ENCODE measurements around the gene FUT7. TPM values are rescaled to one million over a fixed set of nuclear protein-coding genes. Genes with fewer than 3 reads are reported as not detected.
A peak's percentile ranks its signal among the peaks of the same experiment; 100 is the strongest.

Gene FUT7
- total RNA-seq, 5 donors from 2014 or later (not counting 1 experiment from before 2014, with no cell fraction given), result 1.1 to 7.7 (median 5.1) TPM

- Mint-ChIP-seq H3K9me3 (no peaks in the 10 kb centered on the region), H3K4me3 (peak overlapping the region; percentile 41 to 77 (median 41)), H3K4me1 (peaks cover 24 to 42% (median 34%) of the 10 kb centered on the region in 3 donors), H3K27ac (peak overlapping the region; percentile 48 to 61), H3K27me3 (no peaks in the 10 kb centered on the region), H3K36me3 (no peaks in the 10 kb centered on the region)
- Histone ChIP-seq H3K27me3 (replicated peaks in 1 of 2; ENCODE audit: control insufficient read depth in 2 of 2, extremely low read depth in 1 of 2, insufficient read depth in 2 of 2, low read length in 1 of 2) (peaks cover 0 to 13% of the 10 kb centered on the region in 2 experiments), H3K27ac (ENCODE audit: low read length) (no peak overlapping the region), H3K4me3 (ENCODE audit: control insufficient read depth in 1 of 2, extremely low read depth in 1 of 2, low read length in 1 of 2) (no peak overlapping the region), H3K4me1 (ENCODE audit: control insufficient read depth in 1 of 2, extremely low read depth in 1 of 2, insufficient read depth in 2 of 2, low read length in 2 of 2) (peaks cover 20 to 69% of the 10 kb centered on the region in 2 experiments), H3K9me3 (no peaks in the 10 kb centered on the region), H3K36me3 (ENCODE audit: control insufficient read depth in 2 of 2, extremely low read depth in 1 of 2, insufficient read depth in 1 of 2, low read length in 1 of 2) (no peaks in the 10 kb centered on the region)
- ChIA-PET POLR2A (no interaction called here), CTCF (interaction anchor here (0.6 to 1.1 kb wide), 2 partner anchors 9 to 30 kb away, joined by 3 read pairs; no protein-coding TSS in a partner anchor)
- ATAC-seq (replicated peaks in 1 of 4) (no peak), DNase-seq (no peak)
- WGBS (ENCODE audit: insufficient coverage), result 89% methylated on average over 2 of the region's 2 CpGs
These were observed 5.5 kb downstream of the FUT7 start for GRCh38 chr9:137026384-137026783.

GRCh38 chr9:137025517-137025966 lies 6.3 kb downstream of the FUT7 start:
- ATAC-seq (replicated peaks in 1 of 4), result no peak
- Histone ChIP-seq H3K36me3 (ENCODE audit: control insufficient read depth in 2 of 2, extremely low read depth in 1 of 2, insufficient read depth in 1 of 2, low read length in 1 of 2) (peaks cover 0 to 7% of the 10 kb centered on the region in 2 donors), H3K4me1 (ENCODE audit: control insufficient read depth in 1 of 2, extremely low read depth in 1 of 2, insufficient read depth in 2 of 2, low read length in 2 of 2) (peaks cover 20 to 65% of the 10 kb centered on the region in 2 experiments), H3K27me3 (replicated peaks in 1 of 2; ENCODE audit: control insufficient read depth in 2 of 2, extremely low read depth in 1 of 2, insufficient read depth in 2 of 2, low read length in 1 of 2) (peaks cover 0 to 7% of the 10 kb centered on the region in 2 experiments), H3K4me3 (ENCODE audit: control insufficient read depth in 1 of 2, extremely low read depth in 1 of 2, low read length in 1 of 2) (no peak overlapping the region), H3K9me3 (no peaks in the 10 kb centered on the region), H3K27ac (ENCODE audit: low read length) (no peak overlapping the region)
- no peaks in the 10 kb centered on the region for H3K9me3 Mint-ChIP-seq
- DNase-seq, result peak in 6 of 35 experiments; percentile 26 to 45 (median 31)
- H3K4me3 Mint-ChIP-seq, result no peak overlapping the region
- H3K27me3 Mint-ChIP-seq, result no peaks in the 10 kb centered on the region
- 87% methylated on average over 13 of the region's 21 CpGs for WGBS (ENCODE audit: insufficient coverage)
- CTCF ChIA-PET, result interaction anchor here (0.6 to 1.1 kb wide), 3 partner anchors 9 to 233 kb away, joined by 3 to 6 read pairs (median 3); no protein-coding TSS in a partner anchor
- POLR2A ChIA-PET, result interaction anchor here in 1 of 2 donors (0.6 kb wide), 1 partner anchor 8 kb away, joined by 3 read pairs; no protein-coding TSS in a partner anchor
- peaks cover 21 to 37% (median 30%) of the 10 kb centered on the region in 3 donors for H3K4me1 Mint-ChIP-seq
- no peak overlapping the region for H3K27ac Mint-ChIP-seq
- H3K36me3 Mint-ChIP-seq, result no peaks in the 10 kb centered on the region

- Mint-ChIP-seq H3K36me3 (no peaks in the 10 kb centered on the region), H3K27me3 (no peaks in the 10 kb centered on the region), H3K4me3 (no peak overlapping the region), H3K4me1 (peaks cover 9 to 20% (median 14%) of the 10 kb centered on the region in 3 donors), H3K27ac (no peak overlapping the region), H3K9me3 (no peaks in the 10 kb centered on the region)
- ChIA-PET POLR2A (no interaction called here), CTCF (no interaction called here)
- DNase-seq, result no peak
- ATAC-seq (replicated peaks in 1 of 4), result no peak
- Histone ChIP-seq H3K9me3 (no peaks in the 10 kb centered on the region), H3K27me3 (replicated peaks in 1 of 2; ENCODE audit: control insufficient read depth in 2 of 2, extremely low read depth in 1 of 2, insufficient read depth in 2 of 2, low read length in 1 of 2) (no peaks in the 10 kb centered on the region), H3K27ac (ENCODE audit: low read length) (no peak overlapping the region), H3K4me1 (ENCODE audit: control insufficient read depth in 1 of 2, extremely low read depth in 1 of 2, insufficient read depth in 2 of 2, low read length in 2 of 2) (peaks cover 9 to 45% of the 10 kb centered on the region in 2 experiments), H3K36me3 (ENCODE audit: control insufficient read depth in 2 of 2, extremely low read depth in 1 of 2, insufficient read depth in 1 of 2, low read length in 1 of 2) (peaks cover 0 to 16% of the 10 kb centered on the region in 2 donors), H3K4me3 (ENCODE audit: control insufficient read depth in 1 of 2, extremely low read depth in 1 of 2, low read length in 1 of 2) (no peak overlapping the region)
- 96% methylated on average over 15 of the region's 15 CpGs for WGBS (ENCODE audit: insufficient coverage)
These were observed 8.3 kb downstream of the FUT7 start for GRCh38 chr9:137023583-137023991.

GRCh38 chr9:137023157-137023556 lies 8.7 kb downstream of the FUT7 start:
- Mint-ChIP-seq H3K4me1 (peaks cover 9 to 20% (median 14%) of the 10 kb centered on the region in 3 donors), H3K9me3 (no peaks in the 10 kb centered on the region), H3K27me3 (no peaks in the 10 kb centered on the region), H3K27ac (no peak overlapping the region), H3K4me3 (no peak overlapping the region), H3K36me3 (no peaks in the 10 kb centered on the region)
- POLR2A ChIA-PET, result no interaction called here
- Histone ChIP-seq H3K4me1 (ENCODE audit: control insufficient read depth in 1 of 2, extremely low read depth in 1 of 2, insufficient read depth in 2 of 2, low read length in 2 of 2) (peaks cover 9 to 43% of the 10 kb centered on the region in 2 experiments), H3K27me3 (replicated peaks in 1 of 2; ENCODE audit: control insufficient read depth in 2 of 2, extremely low read depth in 1 of 2, insufficient read depth in 2 of 2, low read length in 1 of 2) (no peaks in the 10 kb centered on the region), H3K27ac (ENCODE audit: low read length) (no peak overlapping the region), H3K36me3 (ENCODE audit: control insufficient read depth in 2 of 2, extremely low read depth in 1 of 2, insufficient read depth in 1 of 2, low read length in 1 of 2) (peaks cover 0 to 16% of the 10 kb centered on the region in 2 donors), H3K9me3 (no peaks in the 10 kb centered on the region), H3K4me3 (ENCODE audit: control insufficient read depth in 1 of 2, extremely low read depth in 1 of 2, low read length in 1 of 2) (no peak overlapping the region)
- 88% methylated on average over 3 of the region's 7 CpGs for WGBS (ENCODE audit: insufficient coverage)
- no peak for DNase-seq
- no peak for ATAC-seq (replicated peaks in 1 of 4)
- CTCF ChIA-PET, result no interaction called here

GRCh38 chr9:137022662-137023008 lies 9.3 kb downstream of the FUT7 start:
- H3K9me3 ChIP-seq, result no peaks in the 10 kb centered on the region
- no peak for DNase-seq
- ATAC-seq (replicated peaks in 1 of 4), result no peak
- Mint-ChIP-seq H3K27me3 (no peaks in the 10 kb centered on the region), H3K4me1 (peaks cover 9 to 20% (median 14%) of the 10 kb centered on the region in 3 donors), H3K9me3 (no peaks in the 10 kb centered on the region), H3K4me3 (no peak overlapping the region), H3K27ac (no peak overlapping the region), H3K36me3 (no peaks in the 10 kb centered on the region)
- no peak overlapping the region for H3K4me3 ChIP-seq (ENCODE audit: control insufficient read depth in 1 of 2, extremely low read depth in 1 of 2, low read length in 1 of 2)
- no peaks in the 10 kb centered on the region for H3K27me3 ChIP-seq (replicated peaks in 1 of 2; ENCODE audit: control insufficient read depth in 2 of 2, extremely low read depth in 1 of 2, insufficient read depth in 2 of 2, low read length in 1 of 2)
- WGBS (ENCODE audit: insufficient coverage), result 98% methylated on average over 19 of the region's 23 CpGs
- peaks cover 0 to 16% of the 10 kb centered on the region in 2 donors for H3K36me3 ChIP-seq (ENCODE audit: control insufficient read depth in 2 of 2, extremely low read depth in 1 of 2, insufficient read depth in 1 of 2, low read length in 1 of 2)
- ChIA-PET CTCF (no interaction called here), POLR2A (no interaction called here)
- H3K4me1 ChIP-seq (ENCODE audit: control insufficient read depth in 1 of 2, extremely low read depth in 1 of 2, insufficient read depth in 2 of 2, low read length in 2 of 2), result peaks cover 9 to 43% of the 10 kb centered on the region in 2 experiments
- H3K27ac ChIP-seq (ENCODE audit: low read length), result no peak overlapping the region

- DNase-seq (peak in 34 of 35 experiments; percentile 20 to 82 (median 54)), ATAC-seq (replicated peaks in 1 of 4) (peak; percentile 70 to 76 (median 76))
- no peak overlapping the region for H3K27ac ChIP-seq (ENCODE audit: low read length)
- no peaks in the 10 kb centered on the region for H3K9me3 Mint-ChIP-seq
- no peak overlapping the region for H3K4me3 Mint-ChIP-seq
- 78% methylated on average over 23 of the region's 30 CpGs for WGBS (ENCODE audit: insufficient coverage)
- no peaks in the 10 kb centered on the region for H3K9me3 ChIP-seq
- peaks cover under 1% of the 10 kb centered on the region for H3K36me3 Mint-ChIP-seq
- no peak overlapping the region for H3K27ac Mint-ChIP-seq
- H3K4me1 ChIP-seq (ENCODE audit: control insufficient read depth in 1 of 2, extremely low read depth in 1 of 2, insufficient read depth in 2 of 2, low read length in 2 of 2), result peaks cover 5 to 37% of the 10 kb centered on the region in 2 experiments
- peaks cover 6 to 17% (median 12%) of the 10 kb centered on the region in 3 donors for H3K4me1 Mint-ChIP-seq
- peaks cover 3 to 20% of the 10 kb centered on the region in 2 donors for H3K36me3 ChIP-seq (ENCODE audit: control insufficient read depth in 2 of 2, extremely low read depth in 1 of 2, insufficient read depth in 1 of 2, low read length in 1 of 2)
- ChIA-PET CTCF (interaction anchor here in 1 of 2 donors (0.8 kb wide), 1 partner anchor 44 kb away, joined by 3 read pairs; no protein-coding TSS in a partner anchor), POLR2A (no interaction called here)
- no peaks in the 10 kb centered on the region for H3K27me3 Mint-ChIP-seq
- H3K4me3 ChIP-seq (ENCODE audit: control insufficient read depth in 1 of 2, extremely low read depth in 1 of 2, low read length in 1 of 2), result no peak overlapping the region
- H3K27me3 ChIP-seq (replicated peaks in 1 of 2; ENCODE audit: control insufficient read depth in 2 of 2, extremely low read depth in 1 of 2, insufficient read depth in 2 of 2, low read length in 1 of 2), result no peaks in the 10 kb centered on the region
These were observed 9.8 kb downstream of the FUT7 start for GRCh38 chr9:137021979-137022661.

Measured in T-cell (primary cell).